Measurements from ENCODE around the gene UFD1.

Gene UFD1

DNA sequence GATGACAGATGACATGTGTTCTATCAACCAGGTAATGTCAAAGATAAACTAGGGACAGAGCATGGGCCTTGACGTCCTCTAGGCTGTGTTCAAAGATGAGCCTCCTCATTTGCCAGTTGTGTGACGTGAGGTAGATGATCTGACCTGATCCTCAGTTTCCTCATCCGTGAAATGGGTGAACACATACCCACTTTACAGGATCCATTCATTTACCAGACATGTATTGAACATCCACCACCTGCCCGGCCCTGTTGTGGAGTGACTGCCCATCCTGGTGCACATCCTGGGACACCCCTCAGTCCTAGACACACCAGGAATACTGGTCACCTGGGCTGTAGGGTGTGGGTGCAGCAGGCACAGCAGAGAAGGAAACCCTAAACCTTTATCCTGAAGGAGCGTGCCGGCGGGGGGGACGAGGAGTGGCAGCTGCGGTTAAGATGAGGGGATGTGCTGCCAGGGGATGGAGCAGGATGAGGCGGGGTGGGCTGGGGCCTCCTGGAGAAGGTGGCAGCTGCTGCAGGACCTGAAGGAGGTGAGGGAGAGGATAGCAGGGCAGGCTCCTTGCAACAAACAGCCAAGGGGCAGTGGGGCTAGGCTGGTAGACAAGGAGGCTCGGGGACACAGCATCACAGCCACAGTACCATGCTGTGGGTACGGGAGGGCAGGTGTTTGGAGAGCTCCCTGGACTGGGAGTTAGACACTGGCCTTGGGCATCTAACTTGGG is 36.8 kb upstream of the UFD1 start:
- FAIRE-seq = no peak

DNA sequence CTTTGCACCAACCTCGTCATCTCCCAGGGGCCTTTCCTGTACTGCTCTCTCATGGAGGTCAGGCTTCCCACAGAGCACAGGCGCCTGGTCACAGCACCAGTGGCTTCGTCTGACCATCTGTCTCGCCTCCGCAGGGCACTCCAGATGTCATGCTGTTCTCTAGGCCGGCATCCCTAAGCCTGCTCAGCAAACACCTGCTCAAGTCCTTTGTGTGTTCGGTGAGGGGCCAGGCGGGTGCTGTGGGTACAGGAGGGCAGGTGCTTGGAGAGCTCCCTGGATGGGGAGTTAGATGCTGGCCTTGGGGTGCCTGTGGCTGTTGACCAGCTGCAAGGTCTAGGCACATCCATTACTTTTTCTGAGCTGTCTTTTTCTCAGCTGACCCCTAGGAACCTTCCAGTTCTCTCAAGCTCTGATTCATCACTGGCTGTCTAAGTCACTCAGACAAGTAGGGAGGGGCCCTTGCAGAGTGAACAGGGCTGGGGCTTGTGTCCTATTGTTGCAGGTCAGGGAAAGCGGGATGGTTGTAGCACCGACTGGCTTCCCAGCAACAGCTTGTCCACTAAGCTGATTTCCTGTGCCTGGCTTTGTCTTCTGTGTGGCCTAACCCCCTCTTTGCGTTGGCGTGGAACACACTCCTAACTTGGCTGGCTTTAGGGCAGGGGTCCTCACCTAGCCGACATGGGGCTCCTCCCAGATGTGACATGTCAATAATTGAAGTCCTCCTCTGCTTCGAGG is 36.0 kb upstream of the UFD1 start:
- no peak for FAIRE-seq

DNA sequence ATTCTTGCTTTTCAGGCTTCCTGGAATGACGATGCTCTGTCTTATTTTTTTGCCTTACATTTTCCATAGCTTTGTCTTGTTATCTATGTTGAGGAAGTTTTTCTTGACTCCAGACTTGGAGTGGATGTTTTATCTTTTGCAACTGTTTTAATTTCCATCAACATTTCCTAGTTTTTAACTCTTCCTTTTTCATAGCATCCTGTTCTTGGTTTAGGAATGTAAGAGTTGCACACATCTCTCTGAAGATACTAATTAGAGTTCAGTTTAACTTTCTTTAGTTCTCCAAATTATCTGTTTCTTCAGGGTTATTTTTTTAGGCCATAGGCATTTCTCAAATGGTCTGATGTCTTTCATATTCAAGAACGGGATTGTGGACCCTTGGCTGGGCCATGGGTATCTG is 34.8 kb upstream of the UFD1 start:
- no peak for FAIRE-seq

DNA sequence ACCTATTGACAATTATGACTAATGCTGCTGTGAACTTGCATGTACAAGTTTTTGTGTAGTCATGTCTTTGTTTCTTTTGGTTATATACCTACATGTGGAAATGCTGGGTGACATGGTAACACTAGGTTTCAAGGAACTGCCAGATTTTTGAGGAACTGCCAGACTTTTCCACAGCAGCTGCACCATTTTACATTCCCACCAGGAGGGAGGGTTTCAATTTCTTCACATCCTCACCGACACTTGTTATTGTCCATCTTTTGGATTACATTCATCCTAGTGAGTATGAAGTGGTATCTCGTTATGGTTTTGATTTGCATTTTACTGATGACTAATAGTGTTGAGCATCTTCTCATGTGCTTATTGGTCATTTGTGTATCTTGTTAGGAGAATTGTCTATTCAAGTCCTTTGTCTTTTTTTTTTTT is 31.9 kb upstream of the UFD1 start:
- no peak for FAIRE-seq

DNA sequence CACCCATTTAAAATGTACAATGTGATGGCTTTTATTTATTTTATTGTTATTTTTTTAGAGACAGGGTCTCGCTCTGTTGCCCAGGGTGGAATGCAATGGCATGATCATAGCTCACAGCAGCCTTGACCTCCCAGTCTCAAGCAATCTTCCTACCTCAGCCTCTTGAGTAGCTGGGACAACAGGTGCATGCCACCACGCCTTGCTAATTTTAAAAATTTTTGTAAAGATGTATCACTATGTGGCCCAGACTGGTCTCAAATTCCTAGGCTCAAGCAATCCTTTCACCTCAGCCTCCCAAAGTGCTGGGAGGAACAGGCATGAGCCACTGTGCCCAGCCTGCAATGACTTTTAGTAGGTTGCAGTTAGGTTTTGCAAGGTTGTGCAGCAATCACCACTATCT is 30.9 kb upstream of the UFD1 start:
- no peak for FAIRE-seq

DNA sequence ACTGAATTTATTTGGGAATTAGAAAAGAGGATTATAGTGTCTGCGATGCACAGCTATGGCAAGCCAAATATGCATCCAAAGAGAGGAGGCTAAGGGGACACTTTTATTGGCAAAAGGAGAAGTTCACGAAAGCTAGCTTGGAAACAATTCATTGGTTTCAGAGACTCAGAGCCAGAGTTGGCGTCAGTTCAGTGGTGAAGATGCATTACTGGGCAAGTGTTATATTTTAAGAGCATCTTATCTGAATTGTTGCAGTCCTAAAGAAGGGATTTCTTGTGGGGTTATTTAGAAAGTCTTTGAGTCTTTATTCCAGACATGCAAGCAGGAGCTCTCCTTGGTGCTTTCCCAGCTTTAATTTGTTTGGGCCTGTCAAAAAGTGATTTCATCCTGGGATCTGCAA is 30.2 kb upstream of the UFD1 start:
- no peak for FAIRE-seq

DNA sequence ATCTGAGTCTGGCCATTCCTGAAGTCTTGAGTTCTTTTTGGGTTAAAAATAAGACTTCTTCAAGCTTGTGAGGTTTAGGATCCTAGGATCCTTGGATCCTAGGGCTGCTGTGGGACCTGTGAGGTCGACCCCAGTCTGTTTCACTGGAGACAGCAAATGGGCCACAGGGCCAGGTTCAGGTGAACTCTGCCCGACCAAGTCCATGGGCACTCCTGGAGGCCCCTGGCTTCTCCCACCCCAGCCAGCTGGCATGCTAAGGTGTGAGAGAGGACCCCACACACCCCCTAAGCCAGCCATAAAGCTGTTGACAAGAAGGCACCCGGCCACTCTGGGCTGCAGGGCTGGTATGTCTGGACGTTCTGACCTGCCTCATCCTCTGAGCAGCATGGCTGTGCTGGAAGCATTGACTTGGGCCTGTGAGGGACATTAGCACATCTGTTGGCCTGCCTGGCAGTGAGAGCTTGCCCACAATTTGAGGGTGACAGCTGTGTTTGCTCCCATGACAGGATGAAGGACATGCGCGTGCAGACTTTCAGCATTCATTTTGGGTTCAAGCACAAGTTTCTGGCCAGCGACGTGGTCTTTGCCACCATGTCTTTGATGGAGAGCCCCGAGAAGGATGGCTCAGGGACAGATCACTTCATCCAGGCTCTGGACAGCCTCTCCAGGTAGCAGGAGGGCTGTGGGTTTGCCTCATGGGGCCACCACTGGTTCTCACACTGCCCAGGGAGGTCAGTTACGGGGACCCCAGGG is 29.2 kb upstream of the UFD1 start:
- FAIRE-seq = no peak

DNA sequence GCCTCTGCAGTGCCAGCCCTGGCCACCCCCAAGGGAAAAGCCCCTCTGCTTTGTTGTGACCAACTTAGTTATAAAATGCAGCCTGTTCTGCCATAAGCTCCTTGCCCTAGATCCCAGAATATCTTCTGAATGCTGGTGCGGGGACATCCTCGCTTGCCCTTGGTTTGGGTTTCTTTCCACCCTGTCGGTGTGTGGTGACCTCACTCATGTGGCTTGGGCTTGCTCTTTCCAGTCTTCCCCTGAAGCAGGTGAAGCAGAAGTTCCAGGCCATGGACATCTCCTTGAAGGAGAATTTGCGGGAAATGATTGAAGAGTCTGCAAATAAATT is 28.5 kb upstream of the UFD1 start:
- no peak for FAIRE-seq

DNA sequence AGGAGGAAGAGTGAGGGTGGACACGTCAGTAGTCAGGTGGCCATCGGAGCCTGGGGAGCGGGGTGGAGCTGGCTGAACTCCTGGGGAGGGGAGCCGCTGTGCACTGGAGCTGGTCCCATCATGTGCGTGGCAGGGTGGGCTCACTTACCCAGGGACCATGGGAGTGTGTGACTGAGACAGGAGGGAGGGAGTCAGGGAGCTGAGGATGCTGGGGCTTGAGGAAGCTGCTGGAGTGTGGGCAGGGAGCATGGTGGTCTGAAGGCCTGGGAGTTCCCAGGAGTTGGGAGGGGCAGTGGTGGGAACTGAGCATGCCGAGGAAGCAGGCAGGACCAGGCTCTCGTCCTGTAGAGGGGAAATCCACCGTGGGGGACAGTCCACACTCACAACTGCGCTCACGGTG is 27.2 kb upstream of the UFD1 start:
- no peak for FAIRE-seq

DNA sequence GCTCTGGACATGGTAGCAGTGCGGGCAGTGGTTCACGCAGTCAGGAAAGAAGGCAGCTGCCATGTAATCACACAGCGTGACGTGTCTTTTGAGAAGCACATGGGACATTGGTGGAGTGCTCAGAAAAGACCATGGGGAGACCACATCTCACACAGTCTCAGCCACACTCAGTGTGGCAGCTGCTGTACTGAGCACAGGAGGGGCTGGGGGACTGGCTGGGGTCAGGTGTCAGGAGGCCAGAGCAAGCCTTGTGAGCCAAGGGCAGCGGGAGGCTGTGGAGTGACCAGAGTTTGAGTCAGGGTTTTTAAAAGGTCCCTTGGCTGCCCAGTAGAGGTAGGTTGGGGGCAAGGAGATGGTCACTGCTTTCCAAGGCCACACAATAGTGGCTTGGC is 26.7 kb upstream of the UFD1 start:
- FAIRE-seq = no peak

DNA sequence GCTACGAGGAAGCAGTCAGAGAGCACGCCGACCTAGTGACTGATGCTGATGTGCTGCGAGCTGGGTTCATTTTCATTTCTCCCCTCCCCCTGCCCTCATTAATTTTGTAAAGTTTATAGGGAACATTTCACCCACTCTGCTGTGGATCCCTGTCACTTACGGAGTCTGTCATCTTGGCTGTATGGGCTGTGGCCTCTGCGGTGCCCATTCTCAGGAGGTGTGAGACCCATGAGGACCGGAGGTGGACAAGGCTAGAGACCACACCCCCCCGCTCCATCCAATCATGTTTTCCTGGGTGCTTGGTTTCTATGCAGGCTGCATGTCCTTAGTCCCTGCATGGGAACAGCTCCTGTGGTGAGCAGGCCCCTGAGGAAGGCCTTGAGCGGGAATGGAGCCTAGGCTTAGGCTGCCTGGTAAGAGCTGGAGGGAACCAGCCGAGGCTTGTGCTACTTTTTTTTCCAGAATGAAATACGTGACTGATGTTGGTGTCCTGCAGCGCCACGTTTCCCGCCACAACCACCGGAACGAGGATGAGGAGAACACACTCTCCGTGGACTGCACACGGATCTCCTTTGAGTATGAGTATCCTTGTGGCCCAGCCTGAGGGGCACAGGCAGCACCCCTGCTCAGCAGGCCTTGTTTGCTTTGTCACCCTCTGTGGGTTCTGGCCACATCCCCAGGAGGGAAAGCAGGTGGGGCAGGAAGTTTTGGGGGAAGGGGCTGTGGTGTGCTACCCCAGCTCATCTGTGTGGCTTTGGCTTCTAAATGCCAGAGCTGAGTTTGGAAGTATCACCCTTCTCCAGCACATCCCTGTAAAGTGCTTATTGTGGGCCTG is 26.1 kb upstream of the UFD1 start:
- no peak for FAIRE-seq

DNA sequence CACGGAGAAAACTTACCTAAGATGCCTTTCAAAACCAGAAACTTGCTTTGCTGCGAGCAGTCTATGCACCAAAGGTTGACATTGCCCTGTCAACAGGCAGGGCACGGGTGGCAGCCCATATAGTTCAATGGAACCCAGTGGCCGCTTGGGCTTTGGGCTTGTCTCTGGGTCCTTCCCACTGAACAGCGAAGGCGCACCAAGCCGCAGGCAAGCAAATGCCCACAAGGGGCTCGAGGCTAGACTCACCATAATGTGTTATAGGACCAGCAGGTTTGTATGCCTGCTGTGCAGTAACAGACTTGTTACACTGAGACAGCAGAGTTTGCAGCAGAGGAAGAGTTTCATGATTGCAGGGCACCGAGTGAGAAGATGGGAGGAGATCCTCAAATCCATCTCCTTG is 24.9 kb upstream of the UFD1 start:
- FAIRE-seq = no peak

DNA sequence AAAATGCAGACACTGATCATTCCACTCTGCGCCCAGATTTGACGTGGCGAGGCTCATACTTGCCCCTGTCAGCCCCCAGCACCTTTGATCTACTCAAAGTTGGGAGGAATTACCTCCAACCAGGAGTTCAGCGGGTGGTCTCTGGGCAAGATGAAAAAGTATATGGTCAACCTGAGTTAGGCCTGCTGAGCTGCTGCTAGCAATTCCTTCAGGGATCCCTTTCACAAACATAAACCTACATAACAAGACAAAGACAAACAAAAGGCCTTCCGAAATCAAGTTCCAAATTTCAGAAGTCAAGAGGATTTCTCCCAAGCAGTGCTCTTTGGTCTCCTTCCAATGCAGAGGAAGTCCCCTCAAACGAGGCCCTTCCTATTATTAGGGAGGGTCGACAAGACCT is 24.4 kb upstream of the UFD1 start:
- no peak for FAIRE-seq

DNA sequence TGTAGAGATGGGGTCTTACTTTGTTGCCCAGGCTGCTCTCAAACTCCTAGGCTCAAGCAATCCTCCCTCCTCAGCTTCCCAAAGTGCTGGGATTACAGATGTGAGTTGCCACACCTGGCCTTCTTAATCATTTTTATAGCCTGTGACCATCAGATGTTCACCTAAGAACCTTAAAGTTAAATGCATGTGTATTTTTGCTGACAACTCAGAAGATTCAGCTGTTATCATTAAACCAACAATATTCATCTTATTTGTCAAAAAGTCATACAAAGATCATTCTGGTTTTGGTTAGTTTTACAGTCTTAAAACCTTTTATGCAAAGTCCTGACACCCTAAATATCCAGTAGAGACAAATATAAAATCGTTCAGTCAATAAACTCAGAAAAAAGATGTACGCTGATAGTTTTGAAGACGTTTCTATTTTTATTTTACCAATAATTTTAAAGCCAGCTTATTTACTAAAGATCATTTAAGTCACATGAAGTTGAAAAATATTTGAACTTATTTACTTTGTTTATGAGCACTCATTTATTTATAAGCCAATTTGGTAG is 23.0 kb upstream of the UFD1 start:
- peak; percentile 17 for FAIRE-seq

DNA sequence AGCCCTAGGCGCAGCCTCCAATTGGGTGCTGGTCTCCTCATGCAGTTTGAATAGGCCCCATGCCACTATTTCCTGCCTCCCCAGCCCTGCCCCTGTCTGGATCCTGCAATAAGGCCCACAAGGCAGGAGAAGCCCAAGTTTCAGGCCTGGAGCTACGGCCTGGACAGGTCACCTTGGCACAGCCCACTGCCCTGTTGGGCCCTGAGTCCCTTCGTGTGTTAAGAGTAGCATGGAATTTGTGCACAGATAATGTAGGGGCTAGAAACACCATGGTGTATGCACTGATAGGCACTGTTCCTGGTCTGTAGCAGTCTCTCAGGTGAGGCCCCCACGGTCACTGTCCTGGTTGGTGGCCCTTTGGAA is 20.9 kb upstream of the UFD1 start:
- FAIRE-seq = no peak

DNA sequence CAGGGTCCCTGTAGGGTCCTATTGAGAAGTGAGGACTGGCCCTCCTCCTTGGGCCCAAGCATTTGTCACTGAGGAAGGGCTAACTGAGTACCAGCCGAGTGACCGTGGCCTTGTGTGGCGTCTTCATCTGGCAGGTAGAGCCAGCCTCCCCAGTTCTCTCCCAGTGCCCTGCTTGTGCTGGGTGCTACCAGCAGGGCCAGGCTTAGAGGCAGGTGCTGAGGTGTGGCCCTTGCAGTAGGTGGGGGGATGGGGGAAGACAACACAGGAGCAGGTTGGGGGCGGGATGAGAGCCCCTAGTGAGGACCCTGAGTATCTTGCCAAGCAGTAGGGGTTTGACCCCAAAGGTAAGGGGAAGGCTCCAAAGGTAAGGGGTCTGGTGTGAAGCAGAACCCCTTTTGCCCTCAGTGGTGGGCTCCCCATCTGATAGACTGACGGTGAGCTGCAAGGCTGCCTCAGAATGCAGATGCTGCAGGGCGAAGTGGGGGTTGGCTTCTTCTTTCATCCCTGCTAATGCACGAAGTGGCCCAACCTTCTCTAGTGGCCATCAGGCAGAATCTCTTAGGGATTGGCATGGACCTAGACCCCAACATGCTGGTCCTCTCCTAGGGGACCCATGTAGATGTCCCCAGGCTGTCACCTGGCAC is 20.4 kb upstream of the UFD1 start:
- no peak for FAIRE-seq

DNA sequence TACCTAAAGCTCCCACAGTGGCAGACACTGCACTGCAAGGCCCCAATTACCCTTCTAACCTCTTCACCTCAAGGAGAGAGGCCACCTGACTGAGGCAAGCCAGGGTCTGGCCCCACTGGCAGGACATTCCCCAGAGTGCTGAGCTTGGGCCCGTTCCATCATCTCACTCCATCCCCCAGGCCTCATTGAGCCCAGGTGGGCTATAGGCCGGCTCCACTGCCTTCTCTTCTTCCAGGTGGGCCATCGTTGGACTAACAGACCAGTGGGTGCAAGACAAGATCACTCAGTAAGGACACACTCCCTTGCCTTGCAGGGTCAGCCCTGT is 19.8 kb upstream of the UFD1 start:
- FAIRE-seq = no peak

DNA sequence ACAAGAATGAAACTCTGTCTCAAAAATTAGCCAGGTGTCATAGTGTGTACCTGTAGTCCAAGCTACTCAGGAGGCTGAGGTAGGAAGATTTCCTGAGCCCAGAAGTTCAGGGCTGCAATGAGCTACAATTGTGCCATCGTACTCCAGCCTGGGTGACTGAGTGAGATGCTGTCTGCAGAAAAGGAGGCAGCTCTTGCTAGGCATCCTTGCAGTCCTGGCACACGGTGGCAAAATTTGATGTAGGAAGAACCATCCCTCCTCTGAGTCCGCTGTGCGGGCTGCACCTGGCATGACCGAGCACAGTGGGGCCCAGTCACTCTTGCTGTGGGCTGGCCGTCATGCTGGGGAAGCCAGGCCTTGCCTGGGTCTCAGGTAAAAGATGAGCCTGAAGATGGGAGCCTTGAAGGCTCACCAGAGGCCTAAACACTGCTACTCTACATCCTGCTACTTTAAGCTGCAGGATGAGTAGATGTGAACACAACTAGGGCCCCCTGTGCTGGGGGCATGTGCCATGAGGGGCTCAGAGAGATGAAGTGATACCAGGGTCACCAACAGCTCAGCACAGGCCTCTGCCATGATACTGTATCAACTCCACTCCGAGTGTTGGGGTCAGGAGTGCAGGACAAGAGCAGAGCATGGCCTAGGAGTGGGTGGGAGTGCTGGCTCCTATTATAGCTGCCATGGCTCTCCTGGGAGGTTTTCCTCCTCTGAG is 19.3 kb upstream of the UFD1 start:
- no peak for FAIRE-seq

DNA sequence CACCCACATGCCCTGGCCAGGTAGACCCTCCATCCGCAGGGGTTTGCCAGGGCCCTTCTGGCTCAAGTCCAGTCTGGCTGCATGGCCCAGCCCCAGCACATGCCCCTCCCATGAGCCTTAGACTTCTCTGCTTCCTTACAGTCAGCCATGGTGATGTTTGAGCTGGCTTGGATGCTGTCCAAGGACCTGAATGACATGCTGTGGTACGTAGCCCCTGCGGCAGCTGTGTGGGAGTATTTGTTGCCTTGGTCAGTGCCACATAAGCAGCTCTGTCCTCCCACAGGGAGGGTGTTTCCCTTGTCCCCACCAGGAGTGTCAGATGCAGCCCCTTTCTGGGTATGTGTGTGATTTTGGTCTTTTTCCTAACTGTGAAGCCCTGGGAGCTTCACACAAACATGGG is 18.3 kb upstream of the UFD1 start:
- no peak for FAIRE-seq

DNA sequence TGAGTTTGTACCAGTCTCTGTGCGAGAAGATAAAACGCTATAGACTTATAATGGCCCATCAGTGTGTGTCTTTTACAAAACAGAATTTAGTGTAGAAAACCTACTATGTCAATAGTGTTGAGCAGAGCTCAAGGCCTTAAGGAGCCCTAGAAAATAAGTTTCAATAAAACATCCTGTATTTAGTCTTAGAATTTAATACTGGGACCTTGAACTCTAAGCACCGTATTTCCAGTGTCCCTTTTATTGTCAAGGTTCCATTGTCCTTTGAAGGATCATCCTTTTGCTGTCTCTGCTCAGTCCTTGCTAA is 17.3 kb upstream of the UFD1 start:
- no peak for FAIRE-seq

DNA sequence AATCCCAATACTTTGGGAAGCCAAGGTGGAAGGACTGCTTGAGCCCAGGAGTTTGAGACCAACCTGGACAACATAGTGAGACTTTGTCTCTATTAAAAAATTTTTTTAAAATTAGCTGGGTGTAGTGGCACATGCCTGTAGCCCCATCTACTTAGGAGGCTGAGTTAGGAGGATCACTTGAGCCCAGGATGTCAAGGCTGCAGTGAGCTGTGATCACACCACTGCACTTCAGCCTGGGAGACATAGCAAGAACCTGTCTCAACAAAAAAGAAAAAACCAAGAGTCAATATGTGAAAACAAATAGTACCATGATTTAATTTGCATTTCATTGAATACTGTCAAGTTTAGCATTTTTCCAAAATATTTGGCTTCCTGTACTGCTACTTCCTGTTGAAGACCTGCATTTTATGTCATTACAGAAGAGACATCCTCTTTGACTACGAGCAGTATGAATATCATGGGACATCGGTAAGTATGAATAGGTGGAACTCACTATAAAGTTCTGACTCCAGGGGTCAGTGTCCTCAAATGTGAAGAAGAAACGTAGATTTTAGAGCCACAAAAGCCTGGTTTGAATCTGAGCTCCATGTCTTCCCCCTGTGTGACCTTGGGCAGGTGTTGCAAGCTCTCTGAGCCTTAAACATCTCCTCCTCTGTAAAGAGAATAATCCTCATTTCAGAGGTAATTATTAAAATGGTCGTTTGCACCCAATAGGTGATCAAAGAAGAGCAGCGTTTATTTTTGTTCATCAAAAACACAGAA is 16.8 kb upstream of the UFD1 start:
- FAIRE-seq = no peak

Data from G401.6 (cell line).